ENCODE data around the gene CSRP3. TPM values are rescaled to one million over a fixed set of nuclear protein-coding genes. Genes with fewer than 3 reads are reported as not detected.
"Not testable (repeated sequence)": the region's sequence is repeated elsewhere in the genome, so short reads cannot be mapped to it uniquely, and the experiment has no call there.

Gene CSRP3
- polyA plus RNA-seq, 2 of the 4 experiments (the other 2 are of a cell fraction), result not detected

GRCh38 chr11:19145319-19145718 is 56.5 kb downstream of the CSRP3 start:
- H3K27ac ChIP-seq, result no peak overlapping the region
- DNase-seq (ENCODE audit: low read depth in 1 of 2, low spot score in 1 of 2) (no peak), ATAC-seq (no peak), FAIRE-seq (no peak)
- WGBS (ENCODE audit: missing lambda C conversion rate), result 63% methylated on average over 3 of the region's 3 CpGs
- no peaks in the 10 kb centered on the region for H3K9me3 ChIP-seq
- no peaks in the 10 kb centered on the region for H3K4me1 ChIP-seq
- no peak overlapping the region for H3K4me3 ChIP-seq
- POLR2A ChIA-PET, result no interaction called here
- CTCF ChIA-PET, result no interaction called here
- TF ChIP-seq JUN (IDR thresholded peaks at IDR 0.05), result no peak
- TF ChIP-seq NPAS2 (CRISPR knock-in tag; IDR thresholded peaks at IDR 0.05; ENCODE audit: borderline replicate concordance), result no peak
- TF ChIP-seq POLR2AphosphoS2 (conservative IDR thresholded peaks at IDR 0.05; ENCODE audit: low read length), result no peak
- TF ChIP-seq SMC3 (IDR thresholded peaks at IDR 0.05), result no peak
- TF ChIP-seq HOXB13 (CRISPR knock-in tag; IDR thresholded peaks at IDR 0.05; ENCODE audit: low read depth), result no peak
- TF ChIP-seq MYC (IDR thresholded peaks at IDR 0.05; ENCODE audit: borderline replicate concordance, low read length), result no peak
- TF ChIP-seq TFCP2L1 (CRISPR knock-in tag; IDR thresholded peaks at IDR 0.05), result no peak
- H3K4me2 ChIP-seq, result no peak overlapping the region

- ATAC-seq; DNase-seq (ENCODE audit: low read depth in 1 of 2, low spot score in 1 of 2); H3K4me3 ChIP-seq; H3K4me1 ChIP-seq; H3K4me2 ChIP-seq; FAIRE-seq; POLR2A ChIA-PET; CTCF ChIA-PET; H3K27ac ChIP-seq; H3K9me3 ChIP-seq: not testable (repeated sequence)
- WGBS (ENCODE audit: missing lambda C conversion rate), result 95% methylated on average over 4 of the region's 4 CpGs
Observed at GRCh38 chr11:19136884-19137283, 64.9 kb downstream of the CSRP3 start.

- 89% methylated on average over 1 of the region's 1 CpG for WGBS (ENCODE audit: missing lambda C conversion rate)
- no peak overlapping the region for H3K4me3 ChIP-seq
- no peaks in the 10 kb centered on the region for H3K4me1 ChIP-seq
- ChIA-PET CTCF (interaction anchor here (1.2 kb wide), 1 partner anchor 12 kb away, joined by 3 read pairs; no protein-coding TSS in a partner anchor), POLR2A (no interaction called here)
- FAIRE-seq (no peak), DNase-seq (ENCODE audit: low read depth in 1 of 2, low spot score in 1 of 2) (no peak), ATAC-seq (no peak)
- H3K27ac ChIP-seq, result no peak overlapping the region
- peaks cover 10% of the 10 kb centered on the region; the same call in 2 of the 3 replicates for H3K9me3 ChIP-seq
- no peak for TF ChIP-seq CHD2 (IDR thresholded peaks at IDR 0.05; ENCODE audit: low read length, partially characterized antibody)
- no peak for TF ChIP-seq PBX3 (IDR thresholded peaks at IDR 0.05)
- no peak for TF ChIP-seq KDM1A (IDR thresholded peaks at IDR 0.05; ENCODE audit: low read depth)
- peak; percentile 74 for TF ChIP-seq MAFK (IDR thresholded peaks at IDR 0.05; ENCODE audit: partially characterized antibody)
- no peak for TF ChIP-seq CBX8 (IDR thresholded peaks at IDR 0.05)
- TF ChIP-seq MAZ (IDR thresholded peaks at IDR 0.05; ENCODE audit: borderline replicate concordance, low read depth, low read length), result no peak
- no peak overlapping the region for H3K4me2 ChIP-seq
Observed at GRCh38 chr11:19134004-19134403, 67.8 kb downstream of the CSRP3 start.

Other genes with a start within 250 kb of the CSRP3 start
- not detected in 2 replicates for gene MRGPRX2, start 141.3 kb downstream of the CSRP3 start, polyA plus RNA-seq (2011; rRNA removed)
- gene MRGPRX2, start 141.3 kb downstream of the CSRP3 start, polyA plus RNA-seq (2017; fragmentation: RNase III; extraction: RNeasy Plus Mini Kit Qiagen cat#74134 plus additional on column Dnase treatment), result not detected in 3 replicates
- 28.6 and 34.3 TPM in 2 replicates for gene ZDHHC13, start 84.8 kb downstream of the CSRP3 start, polyA plus RNA-seq (2011; rRNA removed)
- 14.9 to 17.6 TPM (median 16.5 TPM) in 3 replicates for gene ZDHHC13, start 84.8 kb downstream of the CSRP3 start, polyA plus RNA-seq (2017; fragmentation: RNase III; extraction: RNeasy Plus Mini Kit Qiagen cat#74134 plus additional on column Dnase treatment)
- gene E2F8, start 39.0 kb upstream of the CSRP3 start, polyA plus RNA-seq (2011; rRNA removed), result 6.7 and 7.4 TPM in 2 replicates
- 5.7 to 6.4 TPM (median 6.0 TPM) in 3 replicates for gene E2F8, start 39.0 kb upstream of the CSRP3 start, polyA plus RNA-seq (2017; fragmentation: RNase III; extraction: RNeasy Plus Mini Kit Qiagen cat#74134 plus additional on column Dnase treatment)